Left lung (tissue), 10 donors: ENCODE results near the gene DTNBP1. TPM values are rescaled to one million over a fixed set of nuclear protein-coding genes. Genes with fewer than 3 reads are reported as not detected.

Experiments used
- ATAC-seq: fragments of 200-7000 bp; cut with Tn5 transposase; one replicate; pipeline ENCODE4 v1.9.1; 2020; ENCODE audit warnings: moderate library complexity
- DNase-seq, 4 donors: peaks; one replicate each; pipeline ENCODE4 v3.0.0-alpha.2; 2013 to 2020
- H3K27ac ChIP-seq, 2 donors: fragments of 200-600 bp; sonication (generic) in 1 of 2; one replicate each; pipeline versions ENCODE4 v1.5.0 to v1.8.0; 2020 to 2021
- H3K27me3 ChIP-seq, 2 donors: fragments of 200-600 bp; sonication (generic) in 1 of 2; one replicate each; pipeline versions ENCODE4 v1.5.0 to v1.8.0; 2020 to 2021
- H3K36me3 ChIP-seq, 2 donors: fragments of 200-600 bp; sonication (generic) in 1 of 2; one replicate each; pipeline versions ENCODE4 v1.5.0 to v1.8.0; 2020 to 2021
- H3K4me1 ChIP-seq, 2 donors: fragments of 200-600 bp; one replicate each; pipeline ENCODE4 v1.8.0; 2021
- H3K4me3 ChIP-seq, 2 donors: fragments of 200-600 bp; sonication (generic) in 1 of 2; one replicate each; pipeline versions ENCODE4 v1.5.0 to v1.8.0; 2020 to 2021; ENCODE audit warnings: mild to moderate bottlenecking in 1 of 2
- H3K9me3 ChIP-seq, 2 donors: fragments of 200-600 bp; sonication (generic) in 1 of 2; one replicate each; pipeline versions ENCODE4 v1.5.0 to v1.8.0; 2020 to 2021
- CTCF ChIP-seq, 2 donors: fragments of 200-600 bp; sonication (generic) in 1 of 2; IDR thresholded peaks; one replicate each; pipeline versions ENCODE4 v1.5.0 to v1.8.0; 2021; ENCODE audit warnings: antibody characterized with exemption in 2 of 2
- intact Hi-C, 2 donors: fragments of 100-400 bp; cut with DNase I; formaldehyde crosslinking; loops; one replicate each; pipeline versions ENCODE4 v1.11.2 to v1.14.2; 2022
- polyA plus RNA-seq, 6 donors: library from polyadenylated mRNA; unstranded; fragments of 120-200 nt; gene quantifications; one replicate each; pipeline ENCODE4 v1.2.1, GENCODE V29; 2013; ENCODE audit not compliant: insufficient read length in 6 of 6
- total RNA-seq, 2 donors: library from RNA; stranded (reverse); fragmentation: NEBNext Ultra II Directional; extraction: Animal tissue kit (Norgen Biotek cat#: 25700); gene quantifications; one replicate each; pipeline ENCODE4 v1.2.1, GENCODE V29; 2021
- donor health status: DM: no; HTN: yes; CAD: no.
- donor health status: DM: no; HTN: no; CAD: no.

Gene DTNBP1
- total and polyA plus RNA-seq, 8 donors = 15.3 to 18.5 (median 16.2) TPM

- no peak for TF ChIP-seq CTCF (IDR thresholded peaks at IDR 0.05)
- no peak overlapping the region for H3K4me3 ChIP-seq
- peaks cover 0 to 12% of the 10 kb centered on the region in 2 donors for H3K4me1 ChIP-seq
- ATAC-seq (no peak), DNase-seq (no peak)
- intact Hi-C loops = no loop called here
- H3K36me3 ChIP-seq = peaks cover 0 to 6% of the 10 kb centered on the region in 2 donors
- no peak overlapping the region for H3K27ac ChIP-seq
- H3K9me3 ChIP-seq = no peaks in the 10 kb centered on the region
- no peaks in the 10 kb centered on the region for H3K27me3 ChIP-seq
Observed at GRCh38 chr6:15604843-15605242, 58.0 kb downstream of the DTNBP1 start.

GRCh38 chr6:15602154-15602553 is 60.7 kb downstream of the DTNBP1 start:
- DNase-seq (no peak), ATAC-seq (no peak)
- no peak overlapping the region for H3K4me3 ChIP-seq
- no peaks in the 10 kb centered on the region for H3K36me3 ChIP-seq
- intact Hi-C loops = no loop called here
- H3K27me3 ChIP-seq = no peaks in the 10 kb centered on the region
- TF ChIP-seq CTCF (IDR thresholded peaks at IDR 0.05) = no peak
- no peak overlapping the region for H3K27ac ChIP-seq
- no peaks in the 10 kb centered on the region for H3K9me3 ChIP-seq
- H3K4me1 ChIP-seq = no peaks in the 10 kb centered on the region

GRCh38 chr6:15598273-15598798 is 64.5 kb downstream of the DTNBP1 start:
- Histone ChIP-seq H3K27me3 (no peaks in the 10 kb centered on the region), H3K36me3 (no peaks in the 10 kb centered on the region), H3K4me1 (peaks cover 9 to 30% of the 10 kb centered on the region in 2 donors), H3K9me3 (no peaks in the 10 kb centered on the region), H3K27ac (no peak overlapping the region), H3K4me3 (no peak overlapping the region)
- DNase-seq (no peak), ATAC-seq (no peak)
- TF ChIP-seq CTCF (IDR thresholded peaks at IDR 0.05) = no peak
- intact Hi-C loops = no loop called here

- peaks cover 9 to 30% of the 10 kb centered on the region in 2 donors for H3K4me1 ChIP-seq
- no peaks in the 10 kb centered on the region for H3K9me3 ChIP-seq
- H3K27me3 ChIP-seq = no peaks in the 10 kb centered on the region
- intact Hi-C loops = no loop called here
- no peaks in the 10 kb centered on the region for H3K36me3 ChIP-seq
- ATAC-seq (peak; percentile 29), DNase-seq (peak in 1 of 4 donors; percentile 19)
- peak overlapping the region in 1 of 2 donors; percentile 48 for H3K27ac ChIP-seq
- no peak for TF ChIP-seq CTCF (IDR thresholded peaks at IDR 0.05)
- no peak overlapping the region for H3K4me3 ChIP-seq
Observed at GRCh38 chr6:15596186-15596896, 66.5 kb downstream of the DTNBP1 start.

- DNase-seq (peak in 2 of 4 donors; percentile 38 to 47), ATAC-seq (peak; percentile 90)
- TF ChIP-seq CTCF (IDR thresholded peaks at IDR 0.05) = no peak
- Histone ChIP-seq H3K27ac (peak overlapping the region in 1 of 2 donors; percentile 48), H3K27me3 (no peaks in the 10 kb centered on the region), H3K9me3 (no peaks in the 10 kb centered on the region), H3K4me1 (peaks cover 9 to 30% of the 10 kb centered on the region in 2 donors), H3K36me3 (no peaks in the 10 kb centered on the region), H3K4me3 (no peak overlapping the region)
- intact Hi-C loops = no loop called here
Observed at GRCh38 chr6:15595461-15596173, 67.2 kb downstream of the DTNBP1 start.
